IMR-90 (cell line): ENCODE measurements around the gene TSPAN8. TPM values are rescaled to one million over a fixed set of nuclear protein-coding genes. Genes with fewer than 3 reads are reported as not detected.

ENCODE experiments used
- ATAC-seq: fragments of 200-7000 bp; cut with Tn5 transposase; 2 replicates; pipeline ENCODE4 v1.9.1; 2020; ENCODE audit warnings: low read depth, mild to moderate bottlenecking, moderate library complexity
- BruUV-seq: library from RNA; stranded (reverse); fragments of 400-500 nt; replicated peaks from 2 replicates; lab custom pipeline; 2021; lab: Mats Ljungman, UMichigan
- CTCF ChIA-PET: fragments of 300-600 bp; formaldehyde crosslinking; extraction: SDS; loops from one replicate; lab custom pipeline; 2021; ENCODE audit warnings: antibody characterized with exemption; lab: Yijun Ruan, JAX
- POLR2A ChIA-PET: fragments of 300-600 bp; sonication (Branson Sonifier 250); formaldehyde crosslinking; loops from one replicate; lab custom pipeline; 2022; ENCODE audit warnings: antibody characterized with exemption; ENCODE audit not compliant: unreplicated experiment; lab: Charles Lee
- DNase-seq: peaks from one replicate; pipeline ENCODE4 v3.0.0; 2013
- H2AFZ ChIP-seq: replicated peaks from 2 replicates; pipeline ENCODE3; 2013; ENCODE audit warnings: low read length, mild to moderate bottlenecking; ENCODE audit not compliant: poor library complexity
- H2AK5ac ChIP-seq: 2 replicates; pipeline ENCODE4 v1.6.1; 2013; ENCODE audit warnings: low read depth, low read length, inconsistent platforms
- H2AK9ac ChIP-seq: replicated peaks from 2 replicates; pipeline ENCODE3; 2013; ENCODE audit warnings: mild to moderate bottlenecking, low read depth, low read length, moderate library complexity; ENCODE audit not compliant: poor library complexity
- H2BK120ac ChIP-seq: 2 replicates; pipeline ENCODE4 v1.6.1; 2013; ENCODE audit warnings: low read depth, low read length, inconsistent platforms
- H2BK15ac ChIP-seq: 3 replicates; pipeline ENCODE4 v1.6.1; 2013; ENCODE audit warnings: low read depth, low read length, inconsistent platforms
- H2BK20ac ChIP-seq: 2 replicates; pipeline ENCODE4 v1.6.1; 2013; ENCODE audit warnings: low read depth, mild to moderate bottlenecking, inconsistent platforms, low read length, moderate library complexity
- H2BK5ac ChIP-seq: 2 replicates; pipeline ENCODE4 v1.6.1; 2013; ENCODE audit warnings: mild to moderate bottlenecking, low read depth, low read length, inconsistent platforms; ENCODE audit not compliant: poor library complexity, severe bottlenecking
- H3K14ac ChIP-seq: replicated peaks from 2 replicates; pipeline ENCODE4 v1.6.1; 2013; ENCODE audit warnings: low read depth, low read length, inconsistent platforms
- H3K18ac ChIP-seq: 2 replicates; pipeline ENCODE4 v1.6.1; 2013; ENCODE audit warnings: low read depth, low read length, control low read depth
- H3K23ac ChIP-seq: 2 replicates; pipeline ENCODE4 v1.6.1; 2013; ENCODE audit warnings: low read depth, low read length, inconsistent platforms
- H3K27ac ChIP-seq: 2 replicates; pipeline ENCODE4 v1.5.1; 2013; ENCODE audit warnings: mild to moderate bottlenecking, control low read depth, low read length; ENCODE audit not compliant: insufficient read depth
- H3K27me3 ChIP-seq: 2 replicates; pipeline ENCODE4 v1.6.1; 2013; ENCODE audit warnings: low read length; ENCODE audit not compliant: control insufficient read depth, insufficient read depth
- H3K36me3 ChIP-seq: 2 replicates; pipeline ENCODE4 v1.6.1; 2013; ENCODE audit warnings: low read length, mixed read lengths; ENCODE audit not compliant: control insufficient read depth, insufficient read depth
- H3K4ac ChIP-seq: 2 replicates; pipeline ENCODE4 v1.6.1; 2013; ENCODE audit warnings: low read depth, low read length, inconsistent platforms
- H3K4me1 ChIP-seq: 2 replicates; pipeline ENCODE4 v1.6.1; 2013; ENCODE audit warnings: low read length, mixed read lengths; ENCODE audit not compliant: control insufficient read depth, insufficient read depth
- H3K4me2 ChIP-seq: 2 replicates; pipeline ENCODE4 v1.6.1; 2013; ENCODE audit warnings: low read depth, mild to moderate bottlenecking, control low read depth, low read length, moderate library complexity
- H3K4me3 ChIP-seq: 2 replicates; pipeline ENCODE4 v1.5.1; 2013; ENCODE audit warnings: low read depth, mild to moderate bottlenecking, control low read depth, low read length, moderate library complexity; ENCODE audit not compliant: insufficient read depth
- H3K56ac ChIP-seq: 2 replicates; pipeline ENCODE4 v1.6.1; 2013; ENCODE audit warnings: low read length, inconsistent platforms; ENCODE audit not compliant: insufficient read depth; ENCODE audit errors: extremely low read depth
- H3K79me1 ChIP-seq, 2 experiments: 2 replicates each; pipeline ENCODE4 v1.6.1; 2013; ENCODE audit warnings: low read length in 2 of 2, inconsistent platforms in 1 of 2, low read depth in 1 of 2
- H3K9ac ChIP-seq: 2 replicates; pipeline ENCODE4 v1.6.1; 2013; ENCODE audit warnings: low read depth, low read length, control low read depth
- H3K9me1 ChIP-seq: 2 replicates; pipeline ENCODE4 v1.6.1; 2013; ENCODE audit warnings: low read length, inconsistent platforms; ENCODE audit not compliant: insufficient read depth
- H3K9me3 ChIP-seq: 2 replicates; pipeline ENCODE4 v1.6.1; 2013; ENCODE audit warnings: low read length; ENCODE audit not compliant: control insufficient read depth, insufficient read depth
- H4K20me1 ChIP-seq: 2 replicates; pipeline ENCODE4 v1.6.1; 2013; ENCODE audit warnings: low read length, inconsistent platforms; ENCODE audit not compliant: insufficient read depth
- H4K5ac ChIP-seq: 2 replicates; pipeline ENCODE4 v1.6.1; 2013; ENCODE audit warnings: mild to moderate bottlenecking, low read depth, low read length, control low read depth
- H4K8ac ChIP-seq, 2 experiments: 2 replicates each; pipeline ENCODE4 v1.6.1; 2013; ENCODE audit warnings: low read depth in 2 of 2, low read length in 2 of 2, control low read depth in 1 of 2, inconsistent platforms in 1 of 2
- H4K91ac ChIP-seq: 2 replicates; pipeline ENCODE4 v1.6.1; 2013; ENCODE audit warnings: low read depth, low read length, inconsistent platforms; ENCODE audit not compliant: insufficient read depth
- BHLHE40 ChIP-seq: fragments of 150-350 bp; IDR thresholded peaks from 2 replicates; pipeline ENCODE4 v1.6.1; 2016; ENCODE audit warnings: mild to moderate bottlenecking, low read depth, low read length
- CHD1 ChIP-seq: IDR thresholded peaks from 2 replicates; pipeline ENCODE4 v1.6.1; 2012; ENCODE audit warnings: low read depth, low read length, improper control_type of control experiment
- CTCF ChIP-seq: conservative IDR thresholded peaks from 2 replicates; pipeline ENCODE4 v1.5.1; 2012; ENCODE audit warnings: mild to moderate bottlenecking, low read depth, low read length, improper control_type of control experiment
- MAFK ChIP-seq: IDR thresholded peaks from 2 replicates; pipeline ENCODE4 v1.6.1; 2012; ENCODE audit warnings: low read depth, low read length, improper control_type of control experiment
- MAZ ChIP-seq: IDR thresholded peaks from 2 replicates; pipeline ENCODE4 v1.6.1; 2012; ENCODE audit warnings: low read depth, mild to moderate bottlenecking, low read length, improper control_type of control experiment, moderate library complexity, borderline replicate concordance
- MXI1 ChIP-seq: IDR thresholded peaks from 2 replicates; pipeline ENCODE4 v1.6.1; 2012; ENCODE audit warnings: low read depth, mild to moderate bottlenecking, low read length, moderate library complexity, borderline replicate concordance
- POLR2A ChIP-seq: IDR thresholded peaks from 2 replicates; pipeline ENCODE4 v1.6.1; 2012; ENCODE audit warnings: mild to moderate bottlenecking, low read depth, low read length
- RCOR1 ChIP-seq: IDR thresholded peaks from 2 replicates; pipeline ENCODE4 v1.6.1; 2012; ENCODE audit warnings: mild to moderate bottlenecking, low read length, improper control_type of control experiment; ENCODE audit not compliant: insufficient replicate concordance
- RFX5 ChIP-seq: IDR thresholded peaks from 2 replicates; pipeline ENCODE4 v1.8.0; 2012; ENCODE audit warnings: low read depth, mild to moderate bottlenecking, low read length, moderate library complexity
- SMC3 ChIP-seq: fragments of 150-350 bp; IDR thresholded peaks from 2 replicates; pipeline ENCODE4 v1.6.1; 2016; ENCODE audit warnings: low read depth, mild to moderate bottlenecking, antibody characterized with exemption, low read length, moderate library complexity
- USF2 ChIP-seq: fragments of 150-350 bp; IDR thresholded peaks from 2 replicates; pipeline ENCODE4 v1.6.1; 2017; ENCODE audit warnings: mild to moderate bottlenecking, antibody characterized with exemption, low read length, low read depth
- whole genome bisulfite sequencing, 2 experiments: methylation state at CpG; one replicate each; pipeline versions ENCODE4 v1.1.5 to v1.1.7; 2013; ENCODE audit warnings: missing lambda C conversion rate in 2 of 2; ENCODE audit not compliant: insufficient read length in 1 of 2; ENCODE audit errors: extremely low coverage in 2 of 2; 5-methylcytosine and 5-hydroxymethylcytosine counted together
- dilution Hi-C: fragments of 300-500 bp; cut with HindIII; formaldehyde crosslinking; loops from one replicate; pipeline ENCODE4 v1.14.3; 2018; ENCODE audit warnings: low sequenced_read_pairs; ENCODE audit not compliant: unreplicated experiment
- in situ Hi-C: fragments of 300-500 bp; cut with MboI; formaldehyde crosslinking; loops from 3 replicates; pipeline ENCODE4 v1.14.3; 2019; ENCODE audit warnings: low sequenced_read_pairs, inconsistent platforms, mixed read lengths
- intact Hi-C: fragments of 100-400 bp; cut with micrococcal nuclease; formaldehyde crosslinking; loops from 2 replicates; pipeline ENCODE4 v1.10.0; 2022
- polyA plus RNA-seq, 3 experiments: library from polyadenylated mRNA; depleted of rRNA; stranded (reverse); fragments of >200 nt; gene quantifications; 2 replicates each; pipeline ENCODE4 v1.2.3, GENCODE V29; 2012; ENCODE audit warnings: low replicate concordance in 1 of 3
- total RNA-seq: library from RNA; depleted of rRNA; stranded (reverse); fragments of >200 nt; gene quantifications from 2 replicates; pipeline ENCODE4 v1.2.3, GENCODE V29; 2012

Gene TSPAN8
- total and polyA plus RNA-seq, 2 of the 4 experiments (the other 2 are of a cell fraction): not detected

GRCh38 chr12:71109834-71110233, 48.0 kb downstream of the TSPAN8 start:
- Histone ChIP-seq H3K14ac (no peak overlapping the region), H2AK5ac (no peak overlapping the region), H3K4me3 (no peak overlapping the region), H2BK120ac (no peak overlapping the region), H3K4me1 (no peaks in the 10 kb centered on the region), H3K9me1 (no peaks in the 10 kb centered on the region), H4K5ac (no peak overlapping the region), H4K91ac (no peak overlapping the region), H3K4me2 (no peak overlapping the region), H3K79me1 (no peaks in the 10 kb centered on the region), H3K36me3 (no peaks in the 10 kb centered on the region), H3K9ac (no peak overlapping the region), H3K27ac (no peak overlapping the region), H3K4ac (no peak overlapping the region), H2BK15ac (no peak overlapping the region), H3K9me3 (peaks cover 7% of the 10 kb centered on the region), H3K18ac (no peak overlapping the region), H2AK9ac (no peak overlapping the region), H4K8ac (no peak overlapping the region), H2BK20ac (no peak overlapping the region), H4K20me1 (no peaks in the 10 kb centered on the region), H3K23ac (no peak overlapping the region), H3K27me3 (no peaks in the 10 kb centered on the region), H2BK5ac (no peak overlapping the region), H3K56ac (no peak overlapping the region), H2AFZ (no peak overlapping the region)
- ATAC-seq: no peak
- in situ Hi-C loops (no loop called here), intact Hi-C loops (no loop called here), dilution Hi-C loops (no loop called here)
- POLR2A ChIA-PET: no interaction called here
- BruUV-seq: no TSS peak
- DNase-seq: no peak
- WGBS, 2 experiments: no CpG with 5 or more reads among the region's 5 CpGs
- CTCF ChIA-PET: no interaction called here
- TF ChIP-seq RCOR1: no peak
- no peak for TF ChIP-seq BHLHE40
- TF ChIP-seq POLR2A: no peak
- TF ChIP-seq CTCF: no peak
- TF ChIP-seq MAZ: no peak
- no peak for TF ChIP-seq MXI1
- no peak for TF ChIP-seq RFX5
- TF ChIP-seq CHD1: no peak
- TF ChIP-seq USF2: no peak
- no peak for TF ChIP-seq SMC3
- TF ChIP-seq MAFK: no peak
